Amniotic stem cell (primary cell): Measurements from ENCODE around the gene CMBL.
"Not testable (repeated sequence)": the region's sequence is repeated elsewhere in the genome, so short reads cannot be mapped to it uniquely, and the experiment has no call there.

Experiments used
- DNase-seq: peaks from one replicate; lab custom pipeline; 2025; lab: John Stamatoyannopoulos, UW

The CMBL gene

DNA sequence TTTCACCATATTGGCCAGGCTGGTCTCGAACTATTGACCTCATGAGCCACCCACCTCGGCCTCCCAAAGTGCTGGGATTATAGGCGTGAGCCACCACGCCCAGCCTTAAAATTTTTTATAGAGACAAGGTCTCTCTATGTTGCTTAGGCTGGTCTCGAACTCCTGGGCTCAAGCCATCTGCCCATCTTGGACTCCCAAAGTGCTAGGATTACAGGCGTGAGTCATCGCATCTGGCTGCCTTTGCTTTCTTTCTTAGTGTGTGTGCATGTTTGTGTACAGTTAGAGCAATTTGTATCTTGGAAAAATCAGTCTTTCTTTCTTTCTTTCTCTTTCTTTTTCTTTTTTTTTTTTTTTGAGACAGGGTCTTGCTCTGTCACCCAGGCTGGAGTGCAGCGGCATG, 22.3 kb downstream of the CMBL start:
- not testable (repeated sequence) for DNase-seq

DNA sequence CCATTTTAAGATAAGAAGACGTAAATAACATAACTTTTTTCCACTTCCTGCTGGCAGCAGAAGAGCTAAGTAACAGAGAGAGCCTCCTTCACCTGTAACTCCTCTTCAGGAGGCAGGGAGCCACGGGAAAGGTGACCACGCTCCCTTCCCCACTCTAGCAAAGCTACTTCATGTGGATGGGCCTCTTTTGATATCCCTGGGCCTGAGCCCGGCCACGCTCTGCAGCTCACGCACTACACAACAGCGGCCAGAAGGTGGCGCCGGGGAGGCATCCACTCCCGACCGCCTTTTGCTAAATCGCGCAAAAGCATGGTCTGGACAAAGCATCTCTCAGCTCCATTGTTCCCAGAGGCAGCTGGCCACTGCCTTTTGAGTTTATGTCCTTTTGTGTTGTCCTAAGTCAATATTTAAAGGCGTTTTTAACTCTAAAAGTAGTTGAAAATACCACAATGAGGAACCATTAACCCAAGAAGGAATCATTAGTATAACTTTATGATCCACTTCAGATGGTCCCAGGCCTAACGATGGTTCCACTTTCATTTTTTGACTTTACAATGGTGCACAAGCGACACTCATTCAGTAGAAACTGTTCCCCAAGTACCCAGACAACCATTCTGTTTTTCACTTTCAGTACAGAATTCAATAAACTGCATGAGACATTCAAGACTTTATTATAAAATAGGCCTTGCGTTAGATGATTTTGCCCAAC, 23.6 kb downstream of the CMBL start:
- peak; percentile 23 for DNase-seq

DNA sequence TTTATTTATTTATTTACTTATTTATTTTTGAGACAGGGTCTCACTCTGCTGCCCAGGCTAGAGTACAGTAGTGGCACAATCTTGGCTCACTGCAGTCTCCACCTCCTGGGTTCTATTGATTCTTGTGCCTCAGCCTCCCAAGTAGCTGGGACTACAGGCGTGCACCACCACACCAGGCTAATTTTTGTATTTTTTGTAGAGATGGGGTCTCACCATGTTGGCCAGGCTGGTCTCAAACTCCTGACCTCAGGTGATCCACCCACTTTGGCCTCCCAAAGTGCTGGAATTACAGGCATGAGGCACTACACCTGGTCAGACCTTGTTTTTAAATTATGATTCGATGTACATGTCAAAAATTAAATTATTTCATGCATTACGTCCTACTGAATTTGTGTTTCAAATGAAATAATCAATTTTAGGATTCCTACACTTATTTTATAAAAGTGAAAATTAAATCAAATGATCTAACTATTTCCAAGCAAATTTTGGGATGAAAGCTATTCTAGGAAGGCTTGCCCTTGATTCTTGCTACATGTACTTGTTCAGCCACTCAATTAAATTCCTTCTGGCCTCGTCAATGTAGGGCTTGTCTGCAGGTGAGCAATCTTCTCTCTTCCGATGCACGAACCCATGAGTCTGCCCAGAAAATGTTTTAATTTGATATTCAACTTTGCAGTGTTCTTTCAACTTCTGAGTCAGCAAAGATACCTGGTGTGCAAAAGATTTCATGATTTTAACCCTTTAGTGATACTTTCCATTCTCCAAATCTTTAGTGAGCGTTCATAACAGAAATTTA, 27.6 kb downstream of the CMBL start:
- DNase-seq: no peak

DNA sequence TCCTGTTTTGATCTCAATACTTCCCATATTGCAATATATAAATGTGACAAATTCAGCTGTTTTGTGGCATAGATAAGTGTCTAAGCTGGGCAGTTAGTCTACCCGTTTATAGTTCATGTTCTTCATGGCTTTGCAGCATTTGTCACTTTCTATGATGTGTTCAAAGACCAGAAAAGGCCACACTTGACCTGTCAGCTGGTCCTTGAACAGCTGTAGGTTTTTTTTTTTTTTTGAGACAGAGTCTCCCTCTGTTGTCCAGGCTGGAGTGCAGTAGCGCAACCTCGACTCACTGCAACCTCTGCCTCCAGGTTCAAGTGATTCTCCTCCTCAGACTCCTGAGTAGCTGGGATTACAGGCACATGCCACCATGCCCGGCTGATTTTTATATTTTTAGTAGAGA, 28.4 kb downstream of the CMBL start:
- no peak for DNase-seq

DNA sequence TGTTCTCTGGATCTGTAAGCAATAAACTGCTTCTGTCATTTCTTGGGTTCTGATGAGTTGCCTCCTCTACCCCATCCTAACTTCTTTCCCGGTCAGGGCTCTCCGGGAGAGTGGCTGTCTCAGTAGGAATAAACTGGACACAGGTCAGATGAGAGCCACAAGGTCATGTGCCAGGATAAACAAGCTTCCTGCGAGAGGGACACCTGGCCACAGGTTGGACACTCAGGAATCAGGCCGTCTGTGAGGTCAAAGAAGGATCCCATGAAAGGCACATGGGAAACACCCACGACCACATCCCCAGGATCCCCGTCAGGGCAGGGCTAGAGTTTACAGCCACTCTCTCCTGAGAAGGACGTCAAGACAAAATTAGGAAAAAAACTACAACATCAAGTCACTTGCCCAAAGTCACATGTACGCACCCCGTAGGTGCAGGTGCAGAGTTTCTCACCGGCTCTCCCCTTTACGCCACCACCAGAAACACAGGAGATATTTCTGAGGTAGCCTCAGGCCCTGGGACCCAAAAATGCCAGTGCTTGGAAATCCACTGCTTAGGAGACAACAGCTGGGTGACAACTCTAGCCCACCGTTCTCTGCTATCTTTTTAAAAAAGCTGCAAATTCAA, 28.9 kb downstream of the CMBL start:
- no peak for DNase-seq

DNA sequence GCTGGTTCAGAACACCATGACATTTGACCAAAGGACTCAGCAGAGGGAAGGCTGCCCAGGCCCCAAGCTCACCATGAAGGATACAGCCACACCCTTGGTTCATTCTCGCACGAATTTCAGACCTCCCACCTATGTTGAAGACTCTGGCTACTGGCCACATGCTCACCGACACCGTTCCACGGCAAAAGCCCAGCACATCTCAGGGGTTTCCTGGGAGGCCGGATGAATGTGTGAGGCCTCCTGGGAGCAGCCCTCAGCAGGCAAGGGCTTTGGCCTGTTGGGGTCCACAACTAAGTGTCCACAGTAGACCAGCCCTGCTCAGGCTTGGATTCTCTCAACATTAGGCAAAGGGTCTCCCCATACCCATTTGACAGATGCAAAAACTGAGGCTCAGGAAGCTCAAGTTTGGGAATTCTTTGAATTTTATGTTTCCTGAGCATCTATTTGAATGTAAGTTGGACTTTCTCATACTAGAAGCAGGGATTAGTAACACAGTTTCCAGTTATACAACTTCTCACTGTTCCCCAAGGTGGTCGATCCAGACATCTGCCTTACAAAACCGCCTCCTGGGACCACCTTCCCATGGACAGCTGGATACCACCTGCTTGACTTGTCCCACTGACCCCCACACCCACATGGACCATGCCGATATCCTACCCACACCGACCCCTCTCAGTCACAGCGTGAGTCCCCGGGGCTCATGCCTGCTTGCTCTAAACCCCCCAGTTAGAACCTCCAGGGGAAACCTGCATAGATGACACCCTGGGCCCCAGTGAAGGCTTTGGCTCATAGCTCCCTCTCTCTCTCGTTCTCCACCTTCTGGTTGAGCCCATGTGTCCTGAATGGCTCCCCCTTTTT, 29.7 kb downstream of the CMBL start:
- no peak for DNase-seq

DNA sequence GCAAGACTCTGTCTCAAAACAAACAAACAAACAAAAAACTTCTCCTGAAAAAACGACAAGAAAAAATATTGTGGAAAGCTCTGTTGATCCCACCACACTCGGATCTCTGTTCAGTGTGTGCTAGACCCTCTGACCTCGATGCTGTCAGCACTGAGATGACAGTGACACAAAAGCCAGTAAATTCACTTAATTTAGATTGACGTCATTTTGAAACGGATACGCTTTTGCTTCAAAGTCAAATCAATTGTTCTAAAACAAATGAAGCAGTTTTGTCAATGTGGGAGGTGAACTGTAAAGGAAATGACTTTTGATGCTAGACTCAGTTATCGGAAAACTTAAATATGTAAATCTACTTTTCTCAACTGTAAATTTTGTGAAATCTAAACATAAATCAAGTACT, 31.0 kb downstream of the CMBL start:
- no peak for DNase-seq

DNA sequence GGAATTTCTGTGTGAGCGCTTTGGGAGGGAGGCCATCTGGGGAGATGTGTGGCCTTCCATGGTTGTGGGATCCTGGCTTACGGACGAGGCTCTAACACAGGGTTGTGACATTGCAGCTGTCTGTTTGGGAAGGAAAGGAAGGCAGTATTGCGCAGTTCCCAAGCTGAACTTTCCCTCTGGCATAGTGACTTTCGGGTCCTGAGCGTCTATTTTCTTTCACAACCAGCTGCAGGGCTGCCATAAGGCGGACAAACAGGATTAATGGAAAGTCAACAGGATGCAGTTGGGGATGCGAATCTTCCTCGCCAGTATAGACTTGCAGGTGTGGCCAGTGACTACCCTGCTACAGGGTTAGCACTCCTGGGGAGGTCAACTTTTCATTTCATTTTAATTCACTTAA, 31.7 kb downstream of the CMBL start:
- DNase-seq: no peak

DNA sequence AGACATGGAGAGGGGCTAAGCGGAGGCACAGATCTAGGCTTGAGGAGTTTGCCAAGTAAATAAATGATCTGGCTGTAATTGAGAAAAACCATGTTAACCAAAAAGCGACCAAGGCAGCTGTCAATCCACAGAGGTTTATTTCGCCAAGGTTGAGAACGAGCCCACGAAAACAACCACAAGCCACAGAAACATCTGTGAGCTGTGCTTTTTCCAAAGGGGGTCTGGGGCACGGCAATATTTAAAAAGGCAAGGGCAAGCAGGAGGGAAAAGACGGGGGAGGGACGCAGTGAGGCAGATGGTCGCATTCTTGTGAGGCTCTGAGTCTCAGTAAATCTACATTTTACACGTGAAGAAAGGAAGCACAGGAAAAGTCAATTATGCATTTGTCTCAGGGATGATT, 32.2 kb downstream of the CMBL start:
- DNase-seq: no peak

DNA sequence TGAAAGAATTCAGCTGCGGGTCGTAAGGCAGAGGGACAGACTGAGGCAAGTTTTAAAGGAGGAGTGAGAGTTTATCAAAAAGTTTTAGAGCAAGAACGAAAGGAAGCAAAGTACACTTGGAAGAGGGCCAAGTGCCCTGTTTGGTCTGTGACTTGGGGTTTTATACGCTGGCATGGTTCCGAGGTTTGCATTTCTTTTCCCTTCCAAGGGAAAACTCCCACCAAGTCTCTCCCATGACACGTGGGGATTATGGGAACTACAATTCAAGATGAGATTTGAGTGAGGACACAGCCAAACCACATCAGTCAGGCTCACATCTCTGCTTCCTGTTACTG, 34.9 kb downstream of the CMBL start:
- not testable (repeated sequence) for DNase-seq

DNA sequence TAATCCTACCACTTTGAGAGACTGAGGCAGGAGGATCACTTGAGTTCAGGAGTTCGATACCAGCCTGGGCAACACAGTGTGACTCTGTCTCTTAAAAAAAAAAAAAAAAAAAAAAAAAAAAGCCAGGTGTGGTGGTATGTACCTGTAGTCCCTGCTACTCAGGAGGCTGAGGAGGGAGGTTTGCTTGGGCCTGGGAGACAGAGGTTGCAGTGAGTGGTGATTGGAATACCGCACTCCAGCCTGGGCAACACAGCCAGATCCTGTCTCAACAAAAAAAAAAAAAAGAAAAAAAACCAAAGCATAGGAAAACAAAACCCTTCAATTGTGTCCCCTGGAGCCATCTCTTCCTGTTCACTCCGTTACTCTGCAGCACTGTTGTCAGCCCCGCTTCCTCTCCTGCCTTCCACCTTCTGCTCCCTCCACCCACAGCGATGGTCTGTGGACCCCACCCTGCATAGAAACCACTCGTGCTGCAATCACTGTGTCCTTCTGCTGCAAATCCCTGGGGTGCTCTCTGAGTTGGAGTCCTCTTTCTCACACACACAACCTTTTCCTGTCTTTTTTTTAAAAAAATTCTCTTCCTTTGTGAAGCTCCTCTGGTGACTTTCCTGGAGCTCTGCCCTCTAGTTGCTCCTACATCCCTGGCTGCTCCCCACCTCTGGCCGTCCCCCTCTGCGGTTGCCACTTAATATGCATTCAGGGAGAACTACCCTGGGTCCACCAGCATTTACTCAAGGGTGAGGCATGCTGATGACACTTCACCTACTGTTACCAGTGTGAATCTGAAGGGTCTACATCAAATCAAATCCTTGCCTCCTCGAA, 35.4 kb downstream of the CMBL start:
- no peak for DNase-seq

DNA sequence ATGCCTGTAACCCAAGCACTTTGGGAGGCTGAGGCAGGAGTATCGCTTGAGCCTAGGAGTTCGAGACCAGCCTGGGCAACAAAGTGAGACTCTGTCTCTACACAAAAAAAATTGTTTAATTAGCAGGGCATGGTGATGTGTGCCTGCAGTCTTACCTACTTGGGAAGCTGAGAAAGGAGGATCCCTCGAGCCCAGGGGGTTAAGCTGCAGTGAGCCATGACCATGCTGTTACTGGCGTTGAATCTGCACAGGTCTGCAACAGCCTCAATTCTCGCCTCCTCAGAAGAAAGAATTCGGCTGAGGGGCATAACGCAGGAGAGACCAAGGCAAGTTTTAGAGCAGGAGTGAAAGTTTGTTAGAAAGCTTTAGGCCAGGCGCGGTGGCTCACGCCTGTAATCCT, 39.6 kb downstream of the CMBL start:
- no peak for DNase-seq

DNA sequence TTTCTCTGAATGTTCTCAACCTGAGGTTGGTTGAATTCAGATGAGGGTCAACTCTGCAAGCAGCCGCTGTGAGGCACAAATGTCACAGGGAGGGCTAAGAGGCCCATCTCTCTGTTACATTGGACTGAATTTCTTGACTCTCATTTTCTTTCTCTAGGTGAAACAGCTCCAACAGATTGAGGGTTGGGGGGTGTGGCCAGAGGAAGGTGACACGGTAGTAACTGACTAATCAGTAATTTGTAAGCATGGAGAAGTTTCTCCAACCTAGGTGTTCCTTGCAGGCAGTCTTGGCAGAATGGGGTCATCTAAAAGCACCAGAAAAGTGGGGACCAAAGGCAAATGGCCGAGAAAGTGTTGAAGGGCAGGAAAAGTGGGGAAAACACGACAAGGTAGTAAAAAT, 40.9 kb downstream of the CMBL start:
- DNase-seq: no peak

DNA sequence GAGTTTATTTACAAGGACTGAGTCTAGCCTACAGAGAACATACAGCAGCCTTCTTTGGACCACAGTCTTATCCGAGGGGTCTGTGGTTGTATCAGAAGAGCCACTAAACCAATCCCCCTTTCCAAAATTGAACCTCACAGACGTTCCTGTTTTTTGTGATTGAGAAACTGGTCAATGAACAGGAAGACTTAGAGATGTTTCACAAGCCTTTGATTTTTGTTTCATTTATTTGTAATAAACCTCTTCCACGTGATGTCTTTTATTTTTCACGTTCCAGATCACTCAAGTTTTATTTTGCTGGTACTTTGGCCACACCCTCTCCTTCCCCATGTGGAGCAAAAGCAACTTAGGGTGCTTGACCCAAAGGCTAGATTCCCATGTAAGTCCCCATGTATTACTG, 41.6 kb downstream of the CMBL start:
- DNase-seq: no peak

DNA sequence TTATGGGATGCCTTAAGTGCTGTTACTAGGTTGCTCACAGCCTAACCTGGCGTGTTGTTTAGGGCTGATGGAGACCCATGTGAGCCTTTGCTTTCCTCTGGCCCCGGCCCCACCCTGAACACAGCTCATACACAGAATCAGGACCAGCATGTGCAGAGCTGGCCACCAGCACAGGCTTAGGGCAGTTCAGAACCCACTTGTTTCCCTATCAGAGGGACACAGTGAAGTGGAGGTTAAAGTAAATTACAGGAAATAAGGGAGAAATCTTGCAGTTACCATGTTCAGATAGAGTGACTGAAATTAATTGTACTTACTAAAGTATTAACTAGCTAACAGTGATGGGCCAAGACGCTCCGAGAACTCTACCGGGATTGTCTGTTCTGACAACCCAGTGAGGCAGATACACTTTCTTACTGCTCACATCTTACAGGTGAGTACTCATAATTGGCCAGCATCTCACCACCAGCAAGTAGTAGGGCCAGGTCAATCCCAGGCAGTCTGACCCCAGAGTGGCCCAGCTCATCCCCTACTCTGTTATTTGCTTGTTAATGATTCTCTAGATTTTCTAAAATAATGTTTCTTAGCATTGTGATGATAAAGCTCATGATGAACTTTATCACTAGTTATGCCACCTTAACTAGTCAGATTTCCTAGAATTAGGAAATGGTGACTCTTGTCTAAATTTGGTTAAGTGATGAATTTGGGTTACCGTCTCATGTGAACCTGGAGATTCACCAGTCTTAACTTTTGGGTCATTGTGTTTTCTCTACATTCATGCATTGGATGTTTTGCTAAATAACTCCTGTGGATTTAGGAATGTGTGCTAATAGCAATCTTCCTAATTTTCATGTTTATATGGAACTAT, 42.2 kb downstream of the CMBL start:
- DNase-seq: no peak

DNA sequence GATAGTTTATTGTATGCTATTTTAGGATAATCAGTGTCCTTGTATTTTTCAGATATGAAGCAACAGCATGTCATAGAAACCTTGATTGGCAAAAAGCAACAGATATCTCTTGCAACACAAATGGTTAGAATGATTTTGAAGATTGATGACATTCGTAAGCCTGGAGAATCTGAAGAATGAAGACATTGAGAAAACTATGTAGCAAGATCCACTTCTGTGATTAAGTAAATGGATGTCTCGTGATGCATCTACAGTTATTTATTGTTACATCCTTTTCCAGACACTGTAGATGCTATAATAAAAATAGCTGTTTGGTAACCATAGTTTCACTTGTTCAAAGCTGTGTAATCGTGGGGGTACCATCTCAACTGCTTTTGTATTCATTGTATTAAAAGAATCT, 43.1 kb downstream of the CMBL start:
- DNase-seq: no peak

DNA sequence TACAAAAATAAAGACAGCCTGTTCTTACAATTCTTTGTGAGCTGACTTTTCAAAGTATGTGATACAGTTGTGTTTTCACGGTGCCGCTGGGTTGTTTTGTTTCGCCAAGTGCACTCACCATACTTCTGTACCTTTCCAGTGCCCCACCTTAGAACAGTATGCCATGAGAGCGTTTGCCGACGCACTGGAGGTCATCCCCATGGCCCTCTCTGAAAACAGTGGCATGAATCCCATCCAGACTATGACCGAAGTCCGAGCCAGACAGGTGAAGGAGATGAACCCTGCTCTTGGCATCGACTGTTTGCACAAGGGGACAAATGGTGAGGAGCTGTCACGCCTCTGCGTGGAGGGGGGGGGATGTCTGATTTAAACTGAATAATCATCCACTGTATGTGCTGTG, 44.7 kb downstream of the CMBL start:
- no peak for DNase-seq

DNA sequence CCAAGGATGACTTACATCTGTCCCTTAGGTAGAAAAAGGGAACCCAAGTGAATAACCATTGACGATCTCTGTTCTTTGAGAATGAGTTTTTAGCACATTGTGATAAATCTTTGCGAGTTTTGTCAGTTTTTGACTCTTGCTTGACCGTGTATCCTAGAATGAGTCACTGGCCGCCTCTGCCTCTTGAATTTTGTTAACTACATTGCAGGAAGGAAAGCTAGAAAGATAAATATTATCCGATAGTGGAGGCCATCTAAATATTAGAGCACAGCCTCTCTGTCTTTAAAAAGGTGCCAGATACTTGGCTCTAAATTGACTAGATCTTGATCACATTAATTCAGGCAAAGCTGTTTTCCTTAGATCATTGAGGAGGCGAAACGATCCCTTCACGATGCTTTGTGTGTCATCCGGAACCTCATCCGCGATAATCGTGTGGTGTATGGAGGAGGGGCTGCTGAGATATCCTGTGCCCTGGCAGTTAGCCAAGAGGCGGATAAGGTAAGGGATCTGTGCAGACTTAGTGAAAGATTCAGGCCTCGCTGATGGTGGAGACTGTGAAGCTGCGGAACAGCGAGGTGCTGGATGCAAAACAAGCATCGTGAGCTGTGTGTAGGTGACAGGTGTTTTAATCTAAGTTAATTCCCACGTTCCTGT, 45.5 kb downstream of the CMBL start:
- DNase-seq: no peak

DNA sequence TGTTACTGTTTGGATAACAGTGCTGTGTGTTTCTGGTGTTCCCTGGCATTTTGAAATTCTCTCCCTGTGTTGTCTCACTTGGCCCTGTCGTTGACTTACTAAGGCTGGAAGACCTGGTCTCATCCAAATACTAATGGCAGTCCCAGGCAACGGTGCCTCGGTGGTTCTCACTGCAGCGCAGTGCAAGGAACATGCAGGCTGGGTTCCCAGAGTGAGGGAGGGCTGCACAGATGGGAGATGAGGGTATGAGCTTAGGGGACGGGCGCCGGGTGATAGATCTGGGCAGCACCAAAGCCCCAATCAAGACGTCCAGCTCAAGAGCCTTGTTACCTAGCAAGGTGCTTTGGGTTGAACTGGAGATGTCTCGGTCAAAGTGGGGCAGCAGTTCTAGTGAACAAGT, 46.6 kb downstream of the CMBL start:
- no peak for DNase-seq

DNA sequence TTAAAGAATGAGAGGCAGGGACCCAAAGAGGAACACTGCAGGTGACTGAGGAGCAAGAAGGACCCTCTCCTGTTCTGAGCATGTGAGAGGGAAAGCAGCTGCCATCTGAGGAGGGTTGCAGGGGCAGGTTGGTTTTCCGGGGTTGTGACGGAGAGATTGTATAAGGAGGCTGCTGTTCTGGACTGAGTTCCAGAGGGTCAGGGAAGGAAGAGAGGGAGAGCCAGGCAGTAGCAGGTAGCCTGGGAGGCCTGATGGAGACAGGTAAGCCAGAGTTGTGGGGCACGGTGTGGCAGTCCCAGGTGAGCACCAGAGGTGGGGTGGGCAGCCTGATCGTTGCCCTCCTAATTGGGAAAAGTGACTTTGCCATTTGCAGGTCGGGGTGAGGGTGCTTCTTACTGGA, 47.8 kb downstream of the CMBL start:
- no peak for DNase-seq
